Measurements from ENCODE around the gene FOXJ1. TPM values are rescaled to one million over a fixed set of nuclear protein-coding genes. Genes with fewer than 3 reads are reported as not detected.
A peak's percentile ranks its signal among the peaks of the same experiment; 100 is the strongest.

Gene FOXJ1
- total RNA-seq, 1 donor from 2014 or later = not detected

GRCh38 chr17:76102944-76103273 is 38.1 kb downstream of the FOXJ1 start:
- peak overlapping the region; percentile 76 for H3K27ac ChIP-seq
- peak overlapping the region; percentile 57 to 87 for H3K4me3 ChIP-seq
- H3K4me1 ChIP-seq = peaks cover 5 to 8% of the 10 kb centered on the region in 2 donors
- peaks cover 14 to 26% of the 10 kb centered on the region in 2 donors for H3K36me3 ChIP-seq
- no peak for TF ChIP-seq CTCF (IDR thresholded peaks at IDR 0.05)
- H3K27me3 ChIP-seq = no peaks in the 10 kb centered on the region
- H3K9me3 ChIP-seq = no peaks in the 10 kb centered on the region
- intact Hi-C loops (cut with DNase I) = loop anchor here (2.0 kb wide), 1 partner anchor 30 kb away; the partner anchor contains the start of gene SRP68
- no peak for DNase-seq (ENCODE audit: low spot score in 2 of 2)

GRCh38 chr17:76097716-76098295 is 43.2 kb downstream of the FOXJ1 start:
- H3K36me3 ChIP-seq = peaks cover 62 to 69% of the 10 kb centered on the region in 2 donors

GRCh38 chr17:76095943-76096342 is 45.1 kb downstream of the FOXJ1 start:
- no peaks in the 10 kb centered on the region for H3K9me3 ChIP-seq
- TF ChIP-seq CTCF (IDR thresholded peaks at IDR 0.05) = no peak
- no peaks in the 10 kb centered on the region for H3K4me1 ChIP-seq
- no peaks in the 10 kb centered on the region for H3K27me3 ChIP-seq
- intact Hi-C loops (cut with DNase I) = no loop called here
- DNase-seq (ENCODE audit: low spot score in 2 of 2) = no peak
- H3K27ac ChIP-seq = no peak overlapping the region
- peaks cover 76 to 81% of the 10 kb centered on the region in 2 donors for H3K36me3 ChIP-seq
- no peak overlapping the region for H3K4me3 ChIP-seq

More at GRCh38 chr17:76097716-76098295, 43.2 kb downstream of the FOXJ1 start:
- Histone ChIP-seq H3K4me1 (peaks cover 5 to 8% of the 10 kb centered on the region in 2 donors), H3K27me3 (no peaks in the 10 kb centered on the region), H3K4me3 (no peak overlapping the region), H3K27ac (no peak overlapping the region), H3K9me3 (no peaks in the 10 kb centered on the region)
- no peak for DNase-seq (ENCODE audit: low spot score in 2 of 2)
- TF ChIP-seq CTCF (IDR thresholded peaks at IDR 0.05) = no peak
- intact Hi-C loops (cut with DNase I) = no loop called here

- no peak for DNase-seq (ENCODE audit: low spot score in 2 of 2)
- no peaks in the 10 kb centered on the region for H3K27me3 ChIP-seq
- no peak overlapping the region for H3K4me3 ChIP-seq
- intact Hi-C loops (cut with DNase I) = no loop called here
- no peak for TF ChIP-seq CTCF (IDR thresholded peaks at IDR 0.05)
- H3K4me1 ChIP-seq = no peaks in the 10 kb centered on the region
- peaks cover 84 to 88% of the 10 kb centered on the region in 2 donors for H3K36me3 ChIP-seq
- no peak overlapping the region for H3K27ac ChIP-seq
- H3K9me3 ChIP-seq = no peaks in the 10 kb centered on the region
Measured at GRCh38 chr17:76094046-76094445, 47.0 kb downstream of the FOXJ1 start.

GRCh38 chr17:76092526-76093413 is 48.3 kb downstream of the FOXJ1 start:
- intact Hi-C loops (cut with DNase I) = no loop called here
- Histone ChIP-seq H3K9me3 (no peaks in the 10 kb centered on the region), H3K36me3 (peaks cover 90 to 98% of the 10 kb centered on the region in 2 donors), H3K27ac (no peak overlapping the region), H3K27me3 (no peaks in the 10 kb centered on the region), H3K4me1 (no peaks in the 10 kb centered on the region), H3K4me3 (no peak overlapping the region)
- no peak for DNase-seq (ENCODE audit: low spot score in 2 of 2)
- TF ChIP-seq CTCF (IDR thresholded peaks at IDR 0.05) = no peak

Measured in ascending aorta (tissue), 2 donors.